HepG2 (cell line): ENCODE results near the gene MTRF1. TPM values are rescaled to one million over a fixed set of nuclear protein-coding genes. Genes with fewer than 3 reads are reported as not detected.

Experiments used
- ATAC-seq: fragments of 200-7000 bp; cut with Tn5 transposase; 3 replicates; pipeline ENCODE4 v1.9.1; 2020; ENCODE audit warnings: mild to moderate bottlenecking, moderate library complexity
- BruUV-seq: library from RNA; stranded (reverse); fragments of 400-500 nt; replicated peaks from 2 replicates; lab custom pipeline; 2021; lab: Mats Ljungman, UMichigan
- CTCF ChIA-PET: fragments of 300-600 bp; formaldehyde crosslinking; extraction: SDS; loops from one replicate; lab custom pipeline; 2021; ENCODE audit warnings: low total read pairs, inconsistent platforms, low intra/inter-chr PET ratio; lab: Yijun Ruan, JAX
- POLR2A ChIA-PET: fragments of 350-600 bp; sonication (Branson Sonifier 250); formaldehyde crosslinking; loops from one replicate; lab custom pipeline; 2020; ENCODE audit warnings: antibody characterized with exemption, inconsistent platforms; lab: Yijun Ruan, JAX
- DNase-seq: peaks from one replicate; pipeline ENCODE4 v3.0.0-alpha.2; 2015; ENCODE audit warnings: low spot score
- FAIRE-seq: peaks from 3 replicates; lab custom pipeline; 2011; peaks lifted over from hg19 to GRCh38; lab: Jason Lieb, UNC
- H2AFZ ChIP-seq: one replicate; pipeline ENCODE4 v1.6.1; 2011; ENCODE audit warnings: low read length, inconsistent platforms
- H3K27ac ChIP-seq: fragments of 300-600 bp; 3 replicates; pipeline ENCODE4 v1.8.0; 2011; ENCODE audit warnings: mixed run types, mild to moderate bottlenecking, mixed read lengths, low read length, inconsistent platforms; ENCODE audit not compliant: insufficient read depth; ENCODE audit errors: extremely low read length
- H3K27me3 ChIP-seq, 2 experiments: fragments of 200-600 bp in 1 of 2; 2 replicates in 1 of 2; 3 replicates in 1 of 2; pipeline versions ENCODE4 v1.6.0 to v1.8.0; 2011; ENCODE audit warnings: low read length in 2 of 2, mild to moderate bottlenecking in 2 of 2, moderate library complexity in 2 of 2, inconsistent platforms in 1 of 2; ENCODE audit not compliant: insufficient read depth in 2 of 2, control insufficient read depth in 1 of 2
- H3K36me3 ChIP-seq, 2 experiments: fragments of 200-600 bp in 1 of 2; replicated peaks in 1 of 2; 2 replicates in 1 of 2; 3 replicates in 1 of 2; pipeline versions ENCODE4 v1.5.1 to v1.8.0; 2011; ENCODE audit warnings: low read length in 2 of 2, inconsistent platforms in 1 of 2; ENCODE audit not compliant: insufficient read depth in 2 of 2, control insufficient read depth in 1 of 2
- H3K4me1 ChIP-seq: 2 replicates; pipeline ENCODE4 v1.5.1; 2012; ENCODE audit warnings: low read length, inconsistent platforms; ENCODE audit not compliant: insufficient read depth
- H3K4me2 ChIP-seq: 2 replicates; pipeline ENCODE4 v1.6.0; 2011; ENCODE audit warnings: low read depth, low read length, inconsistent platforms
- H3K4me3 ChIP-seq, 3 experiments: fragments of 200-600 bp in 1 of 3; sonication (generic), shearing (Covaris generic) in 1 of 3; replicated peaks in 1 of 3; 2 replicates each; pipeline ENCODE4 v1.5.1; 2011 to 2016; ENCODE audit warnings: low read length in 3 of 3, inconsistent platforms in 2 of 3, low read depth in 2 of 3, mild to moderate bottlenecking in 2 of 3, control low read depth in 1 of 3, mixed read lengths in 1 of 3; ENCODE audit not compliant: insufficient read depth in 1 of 3
- H3K79me2 ChIP-seq: one replicate; pipeline ENCODE4 v1.6.1; 2011; ENCODE audit warnings: low read length, inconsistent platforms; ENCODE audit not compliant: insufficient read depth
- H3K9ac ChIP-seq: 2 replicates; pipeline ENCODE4 v1.6.0; 2011; ENCODE audit warnings: mild to moderate bottlenecking, low read depth, low read length, inconsistent platforms; ENCODE audit not compliant: insufficient read depth
- H3K9me3 ChIP-seq: 2 replicates; pipeline ENCODE4 v1.5.1; 2012; ENCODE audit warnings: mild to moderate bottlenecking, low read length
- H4K20me1 ChIP-seq: 2 replicates; pipeline ENCODE4 v1.6.0; 2011; ENCODE audit warnings: inconsistent platforms, mild to moderate bottlenecking, low read length, moderate library complexity; ENCODE audit not compliant: insufficient read depth
- AGO2 ChIP-seq: fragments of 200-400 bp; formaldehyde crosslinking; optimal IDR thresholded peaks from 2 replicates; pipeline ENCODE3; 2017; ENCODE audit warnings: mild to moderate bottlenecking, low read depth, low read length, moderate library complexity
- BRD4 ChIP-seq: sonication (generic); formaldehyde crosslinking; IDR thresholded peaks from 2 replicates; pipeline ENCODE4 v1.4.0; 2020; ENCODE audit warnings: missing genetic modification reagents
- JUNB ChIP-seq: sonication (generic); formaldehyde crosslinking; IDR thresholded peaks from 2 replicates; pipeline ENCODE4 v1.8.0; 2022; ENCODE audit warnings: missing genetic modification reagents, mild to moderate bottlenecking, borderline replicate concordance
- RARA ChIP-seq: IDR thresholded peaks from 2 replicates; pipeline ENCODE4 v1.6.1; 2016; ENCODE audit warnings: missing genetic modification reagents, missing compliant biosample characterization
- TBL1XR1 ChIP-seq: fragments of 150-350 bp; IDR thresholded peaks from 2 replicates; pipeline ENCODE4 v1.6.1; 2014; ENCODE audit warnings: borderline replicate concordance, low read length; ENCODE audit not compliant: partially characterized antibody
- ZFX ChIP-seq: sonication (generic); formaldehyde crosslinking; IDR thresholded peaks from 2 replicates; pipeline ENCODE4 v1.4.0; 2020; ENCODE audit warnings: mild to moderate bottlenecking, low read depth, missing genetic modification reagents, moderate library complexity
- ZNF292 ChIP-seq: sonication (generic); formaldehyde crosslinking; IDR thresholded peaks from 2 replicates; pipeline ENCODE4 v1.8.1; 2022; ENCODE audit warnings: mild to moderate bottlenecking, low read depth, missing genetic modification reagents, borderline replicate concordance
- ZNF329 ChIP-seq: sonication (generic); formaldehyde crosslinking; IDR thresholded peaks from 2 replicates; pipeline ENCODE4 v1.9.0; 2021; ENCODE audit warnings: low read depth, mild to moderate bottlenecking, missing genetic modification reagents
- ZSCAN25 ChIP-seq: sonication (generic); formaldehyde crosslinking; IDR thresholded peaks from 2 replicates; pipeline ENCODE4 v1.8.0; 2022; ENCODE audit warnings: mild to moderate bottlenecking, missing genetic modification reagents
- WGBS: methylation state at CpG from one replicate; pipeline ENCODE4 v1.1.6; 2017; ENCODE audit warnings: low lambda C conversion rate; 5-methylcytosine and 5-hydroxymethylcytosine counted together
- in situ Hi-C: cut with HindIII; loops from 2 replicates; pipeline ENCODE4 v1.10.0; 2017; ENCODE audit warnings: low pct_unique_long_range_greater_than_20kb; ENCODE audit not compliant: extremely low pct_ligation_motif_present
- intact Hi-C: fragments of 100-400 bp; cut with micrococcal nuclease; formaldehyde crosslinking; loops from one replicate; pipeline ENCODE4 v1.10.0; 2022; ENCODE audit not compliant: unreplicated experiment
- polyA plus RNA-seq, 8 experiments: library from polyadenylated mRNA; depleted of rRNA in 3 of 8; stranded (reverse) in 7 of 8; unstranded in 1 of 8; fragments of >200 nt; fragmentation: Illumina TruSeq in 4 of 8; extraction: Trizol in 4 of 8; gene quantifications; 2 replicates each; pipeline versions ENCODE4 v1.2.1 to v1.2.3, GENCODE V29; 2011 to 2016; ENCODE audit warnings: low read depth in 4 of 8, missing spikeins in 1 of 8, mixed read lengths in 1 of 8; ENCODE audit not compliant: insufficient read depth in 1 of 8
- total RNA-seq, 5 experiments: library from RNA; depleted of rRNA; stranded (reverse); fragments of >200 nt; fragmentation: Illumina TruSeq; extraction: Trizol; gene quantifications; 2 replicates each; pipeline ENCODE4 v1.2.3, GENCODE V29; 2016; ENCODE audit warnings: low read depth in 1 of 5
- TF ChIP-seq, protein P1 (sequence below): sonication (generic); formaldehyde crosslinking; IDR thresholded peaks from 2 replicates; pipeline ENCODE4 v1.4.0; 2020; ENCODE audit warnings: missing genetic modification reagents
- TF ChIP-seq, protein P2 (sequence below): sonication (generic); formaldehyde crosslinking; IDR thresholded peaks from 2 replicates; pipeline ENCODE4 v1.5.0; 2020; ENCODE audit warnings: missing genetic modification reagents
- TF ChIP-seq, protein P3 (sequence below): sonication (generic); formaldehyde crosslinking; IDR thresholded peaks from 2 replicates; pipeline ENCODE4 v1.4.0; 2020; ENCODE audit warnings: low read depth, missing genetic modification reagents

MTRF1 gene
- total and polyA plus RNA-seq, 2 of the 13 experiments (the other 11 are each of a cell fraction or from before 2014, with no cell fraction given): 21.6 to 27.2 TPM

DNA sequence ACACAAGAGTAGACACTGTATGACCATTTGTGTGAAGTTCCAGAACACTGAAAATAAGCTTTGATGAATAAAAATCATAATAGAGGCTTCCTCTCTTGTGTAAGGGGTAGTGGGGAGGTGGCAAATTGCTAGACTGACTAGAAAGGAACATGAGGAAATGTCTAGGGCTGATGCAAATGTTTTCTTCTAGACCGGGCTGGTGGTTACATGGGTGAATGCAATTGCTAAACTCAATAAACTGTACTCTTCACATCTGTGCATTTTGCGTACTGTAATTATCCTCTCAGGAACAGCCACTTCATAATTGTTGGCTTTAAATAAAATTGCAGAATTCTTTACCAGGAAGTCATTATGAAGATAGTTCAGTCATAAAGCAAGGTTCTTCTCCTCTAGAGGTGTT lies 63.9 kb downstream of the MTRF1 start:
- intact Hi-C loops: loop anchor here (10.0 kb wide), 1 partner anchor 125 kb away; no protein-coding TSS in a partner anchor
- Histone ChIP-seq H3K9ac (no peak overlapping the region), H3K27me3 (no peaks in the 10 kb centered on the region; a peak in 1 of 5 replicates), H4K20me1 (no peaks in the 10 kb centered on the region), H3K4me3 (no peak overlapping the region)
- CTCF ChIA-PET: no interaction called here
- no peak for FAIRE-seq
- TF ChIP-seq ZNF329 (CRISPR knock-in tag) (no peak), ZNF292 (CRISPR knock-in tag) (no peak), BRD4 (no peak), TBL1XR1 (no peak), RARA (no peak), ZSCAN25 (CRISPR knock-in tag) (no peak), JUNB (no peak), ZFX (CRISPR knock-in tag) (no peak), AGO2 (no peak)
- TF ChIP-seq, protein P1, sequence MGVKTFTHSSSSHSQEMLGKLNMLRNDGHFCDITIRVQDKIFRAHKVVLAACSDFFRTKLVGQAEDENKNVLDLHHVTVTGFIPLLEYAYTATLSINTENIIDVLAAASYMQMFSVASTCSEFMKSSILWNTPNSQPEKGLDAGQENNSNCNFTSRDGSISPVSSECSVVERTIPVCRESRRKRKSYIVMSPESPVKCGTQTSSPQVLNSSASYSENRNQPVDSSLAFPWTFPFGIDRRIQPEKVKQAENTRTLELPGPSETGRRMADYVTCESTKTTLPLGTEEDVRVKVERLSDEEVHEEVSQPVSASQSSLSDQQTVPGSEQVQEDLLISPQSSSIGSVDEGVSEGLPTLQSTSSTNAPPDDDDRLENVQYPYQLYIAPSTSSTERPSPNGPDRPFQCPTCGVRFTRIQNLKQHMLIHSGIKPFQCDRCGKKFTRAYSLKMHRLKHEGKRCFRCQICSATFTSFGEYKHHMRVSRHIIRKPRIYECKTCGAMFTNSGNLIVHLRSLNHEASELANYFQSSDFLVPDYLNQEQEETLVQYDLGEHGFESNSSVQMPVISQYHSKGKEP (CRISPR knock-in tag): no peak
- TF ChIP-seq, protein P2, sequence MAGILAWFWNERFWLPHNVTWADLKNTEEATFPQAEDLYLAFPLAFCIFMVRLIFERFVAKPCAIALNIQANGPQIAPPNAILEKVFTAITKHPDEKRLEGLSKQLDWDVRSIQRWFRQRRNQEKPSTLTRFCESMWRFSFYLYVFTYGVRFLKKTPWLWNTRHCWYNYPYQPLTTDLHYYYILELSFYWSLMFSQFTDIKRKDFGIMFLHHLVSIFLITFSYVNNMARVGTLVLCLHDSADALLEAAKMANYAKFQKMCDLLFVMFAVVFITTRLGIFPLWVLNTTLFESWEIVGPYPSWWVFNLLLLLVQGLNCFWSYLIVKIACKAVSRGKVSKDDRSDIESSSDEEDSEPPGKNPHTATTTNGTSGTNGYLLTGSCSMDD (CRISPR knock-in tag): no peak
- TF ChIP-seq, protein P3, sequence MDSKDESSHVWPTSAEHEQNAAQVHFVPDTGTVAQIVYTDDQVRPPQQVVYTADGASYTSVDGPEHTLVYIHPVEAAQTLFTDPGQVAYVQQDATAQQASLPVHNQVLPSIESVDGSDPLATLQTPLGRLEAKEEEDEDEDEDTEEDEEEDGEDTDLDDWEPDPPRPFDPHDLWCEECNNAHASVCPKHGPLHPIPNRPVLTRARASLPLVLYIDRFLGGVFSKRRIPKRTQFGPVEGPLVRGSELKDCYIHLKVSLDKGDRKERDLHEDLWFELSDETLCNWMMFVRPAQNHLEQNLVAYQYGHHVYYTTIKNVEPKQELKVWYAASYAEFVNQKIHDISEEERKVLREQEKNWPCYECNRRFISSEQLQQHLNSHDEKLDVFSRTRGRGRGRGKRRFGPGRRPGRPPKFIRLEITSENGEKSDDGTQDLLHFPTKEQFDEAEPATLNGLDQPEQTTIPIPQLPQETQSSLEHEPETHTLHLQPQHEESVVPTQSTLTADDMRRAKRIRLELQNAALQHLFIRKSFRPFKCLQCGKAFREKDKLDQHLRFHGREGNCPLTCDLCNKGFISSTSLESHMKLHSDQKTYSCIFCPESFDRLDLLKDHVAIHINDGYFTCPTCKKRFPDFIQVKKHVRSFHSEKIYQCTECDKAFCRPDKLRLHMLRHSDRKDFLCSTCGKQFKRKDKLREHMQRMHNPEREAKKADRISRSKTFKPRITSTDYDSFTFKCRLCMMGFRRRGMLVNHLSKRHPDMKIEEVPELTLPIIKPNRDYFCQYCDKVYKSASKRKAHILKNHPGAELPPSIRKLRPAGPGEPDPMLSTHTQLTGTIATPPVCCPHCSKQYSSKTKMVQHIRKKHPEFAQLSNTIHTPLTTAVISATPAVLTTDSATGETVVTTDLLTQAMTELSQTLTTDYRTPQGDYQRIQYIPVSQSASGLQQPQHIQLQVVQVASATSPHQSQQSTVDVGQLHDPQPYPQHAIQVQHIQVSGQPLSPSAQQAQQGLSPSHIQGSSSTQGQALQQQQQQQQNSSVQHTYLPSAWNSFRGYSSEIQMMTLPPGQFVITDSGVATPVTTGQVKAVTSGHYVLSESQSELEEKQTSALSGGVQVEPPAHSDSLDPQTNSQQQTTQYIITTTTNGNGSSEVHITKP (CRISPR knock-in tag): no peak
- TF ChIP-seq, all 625 proteins: peak for 0
- POLR2A ChIA-PET: no interaction called here
- Histone ChIP-seq H3K9me3 (no peaks in the 10 kb centered on the region), H3K4me1 (peaks cover 13% of the 10 kb centered on the region), H3K36me3 (no peaks in the 10 kb centered on the region), H3K27ac (no peak overlapping the region), H2AFZ (no peak overlapping the region), H3K4me2 (no peak overlapping the region), H3K79me2 (no peaks in the 10 kb centered on the region)
- BruUV-seq: no TSS peak
- DNase-seq (no peak), ATAC-seq (no peak)
- in situ Hi-C loops: loop anchor here (10.0 kb wide), 1 partner anchor 135 kb away; the partner anchor contains the start of gene WBP4
- 58% methylated on average over 2 of the region's 2 CpGs for WGBS
